ENCODE data around the gene DLG3. TPM values are rescaled to one million over a fixed set of nuclear protein-coding genes. Genes with fewer than 3 reads are reported as not detected.
A peak's percentile ranks its signal among the peaks of the same experiment; 100 is the strongest.

The DLG3 gene
- total RNA-seq, 1 experiment from 2014 or later, result 71.2 TPM

- peaks cover 18 to 34% (median 20%) of the 10 kb centered on the region in 3 experiments for H3K36me3 Mint-ChIP-seq (ENCODE audit: insufficient read depth in 1 of 3, low read depth in 3 of 3)
- Histone ChIP-seq H3K56ac (ENCODE audit: insufficient read length, low read depth, low read length) (no peak overlapping the region), H3K27me3 (ENCODE audit: insufficient read depth, low read length) (no peaks in the 10 kb centered on the region), H3K27ac (ENCODE audit: insufficient read length, low read depth, low read length) (no peak overlapping the region), H3K9me3 (ENCODE audit: control insufficient read depth, low read depth, low read length) (peaks cover 44% of the 10 kb centered on the region), H2BK5ac (ENCODE audit: insufficient read length, low read length) (no peak overlapping the region), H3K4me2 (ENCODE audit: insufficient read depth, insufficient read length, low read length) (peak overlapping the region; percentile 81), H3T11ph (ENCODE audit: low read length) (no peak overlapping the region), H3K23me2 (ENCODE audit: insufficient read length, low read depth, low read length, poor library complexity, severe bottlenecking) (peaks cover 10% of the 10 kb centered on the region), H4K20me1 (ENCODE audit: control insufficient read depth, insufficient read depth, insufficient read length) (no peaks in the 10 kb centered on the region), H3K4me1 (ENCODE audit: insufficient read depth, low read length) (no peaks in the 10 kb centered on the region; the same call in 1 of the 2 replicates), H2AFZ (ENCODE audit: low read length) (no peak overlapping the region), H2BK20ac (ENCODE audit: low read depth, low read length, poor library complexity, severe bottlenecking) (no peak overlapping the region), H2AK5ac (ENCODE audit: insufficient read length, low read length) (no peak overlapping the region), H3K9ac (ENCODE audit: extremely low read depth, insufficient read length, low read length) (peak overlapping the region; percentile 39), H3K79me2 (ENCODE audit: insufficient read depth, low read length) (no peaks in the 10 kb centered on the region), H3K14ac (ENCODE audit: insufficient read depth, low read length) (no peak overlapping the region), H2BK12ac (ENCODE audit: insufficient read length, low read depth, low read length) (no peak overlapping the region), H3K4ac (ENCODE audit: low read depth, low read length) (no peak overlapping the region), H2BK120ac (ENCODE audit: low read depth, low read length, poor library complexity, severe bottlenecking) (no peak overlapping the region), H4K91ac (ENCODE audit: insufficient read length, low read depth, low read length) (no peak overlapping the region), H4K8ac (replicated peaks; ENCODE audit: insufficient read length, low read depth, low read length) (no peak overlapping the region), H3K18ac (ENCODE audit: insufficient read length, low read depth, low read length) (no peak overlapping the region), H3K23ac (ENCODE audit: insufficient read length, low read depth, low read length) (no peak overlapping the region), H4K5ac (ENCODE audit: insufficient read length, low read depth, low read length) (no peak overlapping the region), H3K79me1 (ENCODE audit: insufficient read depth, low read depth, low read length, poor library complexity, severe bottlenecking) (no peaks in the 10 kb centered on the region), H2BK15ac (ENCODE audit: low read depth, low read length) (no peak overlapping the region)
- peaks cover 15 to 23% of the 10 kb centered on the region in 2 experiments for H3K4me1 Mint-ChIP-seq
- H3K4me3 Mint-ChIP-seq, result peak overlapping the region; percentile 83 to 90
- H3K27me3 Mint-ChIP-seq (ENCODE audit: low read depth), result peaks cover 3% of the 10 kb centered on the region
- peaks cover 74 to 80% of the 10 kb centered on the region in 2 experiments for H3K9me3 Mint-ChIP-seq
- H3K27ac Mint-ChIP-seq, result peak overlapping the region; percentile 90 to 98 (median 97); a peak in 5 of 7 replicates
- peak; percentile 78 for TF ChIP-seq CTCF (conservative IDR thresholded peaks at IDR 0.05)
- WGBS (ENCODE audit: extremely low coverage, insufficient read length, low lambda C conversion rate), result no CpG with 5 or more reads among the region's 37 CpGs
- peak; percentile 84 for DNase-seq
Measured at GRCh38 chrX:70433848-70434351, 10.7 kb upstream of the DLG3 start.

Data from H9 (cell line).